Activated T-helper 17 cell treated with anti-CD3 and anti-CD28 coated beads, Interleukin-2, amount 50 U/mL, for 72 hours (primary cell): Measurements from ENCODE around the gene S1PR4. TPM values are rescaled to one million over a fixed set of nuclear protein-coding genes. Genes with fewer than 3 reads are reported as not detected.
"Not testable (repeated sequence)": the region's sequence is repeated elsewhere in the genome, so short reads cannot be mapped to it uniquely, and the experiment has no call there.

ENCODE experiments used
- ATAC-seq: fragments of 150-1000 bp; cut with Tn5 transposase; replicated peaks from 2 replicates; pipeline ENCODE4 v1.10.0; 2021; ENCODE audit warnings: mild to moderate bottlenecking, moderate library complexity
- H3K27ac Mint-ChIP-seq: one replicate; pipeline ENCODE4 v1.8.0; 2022; ENCODE audit warnings: mixed read lengths
- H3K27me3 Mint-ChIP-seq: one replicate; pipeline ENCODE4 v1.8.0; 2022; ENCODE audit warnings: mixed read lengths
- H3K36me3 Mint-ChIP-seq: one replicate; pipeline ENCODE4 v1.8.0; 2022; ENCODE audit warnings: low read depth, mild to moderate bottlenecking, mixed read lengths
- H3K4me1 Mint-ChIP-seq: one replicate; pipeline ENCODE4 v1.8.0; 2022; ENCODE audit warnings: mixed read lengths
- H3K4me3 Mint-ChIP-seq: one replicate; pipeline ENCODE4 v1.8.0; 2022; ENCODE audit warnings: mild to moderate bottlenecking, mixed read lengths
- H3K9me3 Mint-ChIP-seq: one replicate; pipeline ENCODE4 v1.8.0; 2022; ENCODE audit warnings: mixed read lengths
- total RNA-seq, 2 donors: library from RNA; stranded (reverse); gene quantifications; one replicate each; pipeline ENCODE4 v1.2.3, GENCODE V29; 2022

S1PR4 gene
- total RNA-seq, 2 donors from 2014 or later = 60.6 to 96.8 TPM

- Mint-ChIP-seq H3K36me3 (peaks cover 85% of the 10 kb centered on the region), H3K4me1 (peaks cover 30% of the 10 kb centered on the region)
Observed at GRCh38 chr19:3183721-3184641, 5.4 kb downstream of the S1PR4 start.

GRCh38 chr19:3184847-3185460 is 6.4 kb downstream of the S1PR4 start:
- no peaks in the 10 kb centered on the region for H3K27me3 Mint-ChIP-seq
- peaks cover 79% of the 10 kb centered on the region for H3K36me3 Mint-ChIP-seq
- H3K27ac Mint-ChIP-seq = peak overlapping the region; percentile 93
- ATAC-seq = peak; percentile 40
- peak overlapping the region; percentile 98 for H3K4me3 Mint-ChIP-seq
- H3K4me1 Mint-ChIP-seq = peaks cover 30% of the 10 kb centered on the region
- no peaks in the 10 kb centered on the region for H3K9me3 Mint-ChIP-seq

More at GRCh38 chr19:3183721-3184641, 5.4 kb downstream of the S1PR4 start:
- peak overlapping the region; percentile 93 for H3K27ac Mint-ChIP-seq
- no peaks in the 10 kb centered on the region for H3K27me3 Mint-ChIP-seq
- ATAC-seq = no peak
- H3K4me3 Mint-ChIP-seq = peak overlapping the region; percentile 98
- no peaks in the 10 kb centered on the region for H3K9me3 Mint-ChIP-seq

- peak within 1 kb of the TSS; percentile 93 for H3K27ac Mint-ChIP-seq
- H3K4me1 Mint-ChIP-seq = peaks cover 30% of the 10 kb centered on the region
- peak; percentile 89 for ATAC-seq
- no peaks in the 10 kb centered on the region for H3K27me3 Mint-ChIP-seq
- peak within 1 kb of the TSS; percentile 98 for H3K4me3 Mint-ChIP-seq
- H3K9me3 Mint-ChIP-seq = no peaks in the 10 kb centered on the region
- H3K36me3 Mint-ChIP-seq = peaks cover 73% of the 10 kb centered on the region
Observed at GRCh38 chr19:3185461-3186159, 7.0 kb downstream of the S1PR4 start, which contains the start of gene NCLN. TSS of gene NCLN (plus strand) at chr19:3185930. CDS start at chr19:3186031, 101 bp downstream.

GRCh38 chr19:3186160-3186688 is 7.7 kb downstream of the S1PR4 start:
- no peaks in the 10 kb centered on the region for H3K27me3 Mint-ChIP-seq
- H3K36me3 Mint-ChIP-seq = peaks cover 72% of the 10 kb centered on the region
- peak overlapping the region; percentile 92 for H3K27ac Mint-ChIP-seq
- peaks cover 30% of the 10 kb centered on the region for H3K4me1 Mint-ChIP-seq
- H3K4me3 Mint-ChIP-seq = peak overlapping the region; percentile 98
- H3K9me3 Mint-ChIP-seq = no peaks in the 10 kb centered on the region
- no peak for ATAC-seq

- Mint-ChIP-seq H3K4me1 (peaks cover 30% of the 10 kb centered on the region), H3K36me3 (peaks cover 63% of the 10 kb centered on the region), H3K9me3 (no peaks in the 10 kb centered on the region), H3K27ac (peak overlapping the region; percentile 92), H3K4me3 (peak overlapping the region; percentile 98), H3K27me3 (no peaks in the 10 kb centered on the region)
- no peak for ATAC-seq
Observed at GRCh38 chr19:3186891-3187661, 8.5 kb downstream of the S1PR4 start.

- H3K4me3 Mint-ChIP-seq = peak overlapping the region; percentile 98
- peaks cover 61% of the 10 kb centered on the region for H3K36me3 Mint-ChIP-seq
- H3K9me3 Mint-ChIP-seq = no peaks in the 10 kb centered on the region
- H3K27ac Mint-ChIP-seq = peak overlapping the region; percentile 92
- H3K4me1 Mint-ChIP-seq = peaks cover 30% of the 10 kb centered on the region
- ATAC-seq = no peak
- no peaks in the 10 kb centered on the region for H3K27me3 Mint-ChIP-seq
Observed at GRCh38 chr19:3187662-3188511, 9.3 kb downstream of the S1PR4 start.

- Mint-ChIP-seq H3K9me3 (no peaks in the 10 kb centered on the region), H3K27me3 (no peaks in the 10 kb centered on the region), H3K4me1 (peaks cover 27% of the 10 kb centered on the region), H3K36me3 (peaks cover 59% of the 10 kb centered on the region), H3K4me3 (peak overlapping the region; percentile 98), H3K27ac (peak overlapping the region; percentile 92)
- ATAC-seq = no peak
Observed at GRCh38 chr19:3188627-3189596, 10.3 kb downstream of the S1PR4 start.

GRCh38 chr19:3189702-3190469 is 11.3 kb downstream of the S1PR4 start:
- no peak overlapping the region for H3K4me3 Mint-ChIP-seq
- no peak for ATAC-seq
- no peaks in the 10 kb centered on the region for H3K9me3 Mint-ChIP-seq
- peaks cover 20% of the 10 kb centered on the region for H3K4me1 Mint-ChIP-seq
- H3K27me3 Mint-ChIP-seq = no peaks in the 10 kb centered on the region
- H3K27ac Mint-ChIP-seq = no peak overlapping the region
- H3K36me3 Mint-ChIP-seq = peaks cover 60% of the 10 kb centered on the region

GRCh38 chr19:3190470-3190770 is 11.9 kb downstream of the S1PR4 start:
- Mint-ChIP-seq H3K27ac (no peak overlapping the region), H3K9me3 (no peaks in the 10 kb centered on the region), H3K27me3 (no peaks in the 10 kb centered on the region), H3K4me3 (no peak overlapping the region), H3K4me1 (peaks cover 17% of the 10 kb centered on the region), H3K36me3 (peaks cover 57% of the 10 kb centered on the region)
- no peak for ATAC-seq

GRCh38 chr19:3190921-3191805 is 12.6 kb downstream of the S1PR4 start:
- H3K4me1 Mint-ChIP-seq = peaks cover 16% of the 10 kb centered on the region
- H3K27ac Mint-ChIP-seq = no peak overlapping the region
- H3K27me3 Mint-ChIP-seq = no peaks in the 10 kb centered on the region
- no peak for ATAC-seq
- H3K4me3 Mint-ChIP-seq = no peak overlapping the region
- H3K36me3 Mint-ChIP-seq = peaks cover 54% of the 10 kb centered on the region
- H3K9me3 Mint-ChIP-seq = no peaks in the 10 kb centered on the region

GRCh38 chr19:3191806-3192104 is 13.2 kb downstream of the S1PR4 start:
- not testable (repeated sequence) for H3K9me3 Mint-ChIP-seq, H3K4me3 Mint-ChIP-seq, H3K27me3 Mint-ChIP-seq, H3K27ac Mint-ChIP-seq, ATAC-seq
- peaks cover 50% of the 10 kb centered on the region for H3K36me3 Mint-ChIP-seq
- peaks cover 15% of the 10 kb centered on the region for H3K4me1 Mint-ChIP-seq
